ENCODE measurements around the gene LGALS7B.
"Not testable (repeated sequence)": the region's sequence is repeated elsewhere in the genome, so short reads cannot be mapped to it uniquely, and the experiment has no call there.

LGALS7B gene

DNA sequence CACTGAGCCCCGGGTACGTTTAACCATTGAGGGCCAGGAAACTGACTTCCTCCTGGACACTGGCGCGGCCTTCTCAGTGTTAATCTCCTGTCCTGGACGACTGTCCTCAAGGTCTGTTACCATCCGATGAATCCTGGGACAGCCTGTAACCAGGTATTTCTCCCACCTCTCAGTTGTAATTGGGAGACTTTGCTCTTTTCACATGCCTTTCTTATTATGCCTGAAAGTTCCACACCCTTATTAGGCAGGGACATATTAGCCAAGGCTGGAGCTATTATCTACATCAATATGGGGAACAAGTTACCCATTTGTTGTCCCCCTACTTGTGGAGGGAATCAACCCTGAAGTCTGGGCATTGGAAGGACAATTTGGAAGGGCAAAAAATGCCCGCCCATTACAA is 36.9 kb downstream of the LGALS7B start:
- DNase-seq, result not testable (repeated sequence)

DNA sequence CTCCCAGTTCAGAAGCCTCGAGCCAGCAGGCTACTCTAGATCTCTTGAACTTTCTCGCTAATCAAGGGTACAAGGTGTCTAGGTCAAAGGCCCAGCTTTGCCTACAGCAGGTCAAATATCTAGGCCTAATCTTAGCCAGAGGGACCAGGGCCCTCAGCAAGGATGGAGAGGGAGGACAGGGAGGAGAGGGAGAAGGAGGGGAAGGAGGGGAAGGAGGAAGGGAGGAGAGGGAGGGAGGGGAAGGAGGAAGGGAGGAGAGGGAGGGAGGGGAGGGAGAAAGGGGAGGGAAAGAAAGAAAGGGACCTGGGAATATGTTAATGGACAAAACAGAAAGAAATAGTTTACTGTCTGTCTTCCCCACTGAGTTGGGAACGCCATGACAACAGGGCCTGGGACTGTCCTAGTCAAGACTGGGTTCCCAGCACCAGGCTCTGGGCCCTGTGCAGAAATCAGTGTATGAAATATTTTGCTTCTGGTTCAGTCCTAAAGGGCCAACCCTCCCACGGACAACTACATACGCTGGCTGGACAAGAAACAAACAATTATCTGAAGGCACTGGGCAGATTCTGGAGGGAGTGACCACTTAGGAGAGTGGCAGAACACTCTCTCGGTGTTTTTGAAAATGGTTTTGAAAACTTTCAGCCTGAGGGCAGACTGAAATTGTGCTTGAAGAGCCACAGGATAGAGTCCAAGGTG is 38.0 kb downstream of the LGALS7B start:
- DNase-seq, result no peak

DNA sequence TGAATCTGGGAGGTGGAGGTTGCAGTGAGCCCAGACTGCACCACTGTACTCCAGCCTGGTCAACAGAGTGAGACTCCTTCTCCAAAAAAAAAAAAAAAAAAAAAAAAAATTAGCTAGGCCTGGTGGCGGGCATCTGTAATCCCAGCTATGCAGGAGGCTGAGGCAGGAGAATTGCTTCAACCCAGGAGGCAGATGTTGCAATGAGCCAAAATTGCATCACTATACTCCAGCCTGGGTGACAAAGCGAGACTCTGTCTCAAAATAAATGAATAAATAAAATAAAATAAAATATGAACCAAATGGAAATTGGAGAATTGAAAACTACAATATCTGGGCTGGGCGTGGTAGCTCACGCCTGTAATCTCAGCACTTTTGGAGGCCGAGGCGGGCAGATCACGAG is 40.2 kb downstream of the LGALS7B start:
- DNase-seq, result not testable (repeated sequence)

DNA sequence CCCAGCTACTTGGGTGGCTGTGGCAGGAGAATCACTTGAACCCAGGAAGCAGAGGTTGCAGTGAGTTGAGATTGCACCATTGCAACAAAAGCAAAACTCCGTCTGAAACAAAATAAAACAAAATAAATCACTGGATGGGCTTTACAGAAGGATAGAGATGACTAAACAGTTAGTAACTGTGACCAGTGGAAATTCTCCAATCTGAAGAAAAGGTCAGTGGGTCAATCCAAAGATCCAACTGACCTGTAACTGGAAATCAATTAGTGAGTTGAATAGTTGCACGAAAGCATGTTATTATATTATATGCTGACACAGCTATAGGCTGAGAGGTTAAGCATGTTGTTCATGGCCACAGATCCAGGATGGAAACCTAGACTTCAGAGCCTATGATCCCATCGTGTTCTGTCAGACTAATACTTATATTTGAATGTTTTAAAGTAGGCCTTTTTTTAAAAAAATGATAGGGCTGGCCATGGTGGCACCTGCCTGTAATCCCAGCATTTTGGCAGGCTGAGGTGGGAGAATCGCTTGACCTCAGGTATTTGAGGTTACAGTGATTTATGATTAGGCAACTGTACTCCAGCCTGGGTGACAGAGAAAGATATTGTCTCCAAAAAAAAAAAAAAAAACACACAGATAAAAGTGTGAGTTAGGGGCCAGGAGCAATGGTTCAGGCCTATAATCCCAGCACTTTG is 41.2 kb downstream of the LGALS7B start:
- no peak for DNase-seq

DNA sequence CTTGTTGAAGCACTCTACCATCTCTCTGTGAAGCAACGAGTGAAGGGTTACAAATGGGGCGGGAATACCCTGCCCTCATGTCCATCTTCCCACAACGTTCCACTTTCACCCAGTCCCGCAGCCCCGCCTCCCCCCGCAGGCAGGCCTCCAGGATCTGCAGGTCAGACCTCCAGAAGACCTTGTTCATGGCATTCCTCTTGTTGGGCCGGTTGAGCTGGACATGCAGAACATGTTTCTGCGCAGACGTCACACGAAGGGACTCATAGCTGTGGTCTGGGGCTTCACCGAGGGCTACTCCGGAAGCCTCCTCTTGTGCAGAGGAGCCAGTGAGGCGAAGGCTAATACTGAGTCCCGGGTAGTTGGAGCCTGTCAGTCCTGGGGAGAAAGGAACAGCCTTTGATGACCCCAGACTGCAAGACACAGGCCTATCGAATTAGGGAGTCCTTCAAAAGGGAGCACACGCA is 42.2 kb downstream of the LGALS7B start:
- no peak for DNase-seq

DNA sequence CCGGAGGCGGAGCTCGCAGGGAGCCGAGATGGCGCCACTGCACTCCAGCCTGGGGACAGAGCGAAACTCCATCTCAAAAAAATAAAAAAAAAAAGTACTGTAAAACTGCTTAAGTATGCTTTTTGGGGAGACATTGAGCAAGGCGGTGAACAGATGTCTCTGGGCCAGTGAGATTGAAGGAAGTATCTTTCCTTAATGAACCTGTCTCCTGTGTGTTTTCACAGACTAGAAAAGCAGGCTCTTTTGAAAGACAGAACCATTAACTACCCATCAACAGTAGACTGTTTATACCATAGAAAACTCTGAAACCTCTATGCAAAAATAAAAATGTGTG is 44.1 kb downstream of the LGALS7B start:
- no peak for DNase-seq

DNA sequence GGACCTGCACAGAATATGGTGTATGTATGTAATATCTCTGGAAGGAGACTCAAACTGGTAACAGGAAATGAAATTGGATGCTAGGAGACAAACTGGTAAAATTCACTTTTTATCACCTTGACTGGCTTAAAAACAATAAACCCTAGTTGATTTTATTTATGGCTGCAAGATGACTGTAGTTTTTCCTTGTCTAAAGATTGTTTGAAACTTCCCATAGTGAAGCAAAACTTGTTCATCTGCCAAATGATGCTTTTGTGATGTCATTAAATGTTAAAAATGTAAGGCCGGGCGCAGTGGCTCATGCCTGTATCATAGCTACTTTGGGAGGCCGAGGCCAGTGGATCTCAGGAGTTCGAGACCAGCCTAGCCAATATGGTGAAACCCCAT is 45.1 kb downstream of the LGALS7B start:
- DNase-seq, result no peak

DNA sequence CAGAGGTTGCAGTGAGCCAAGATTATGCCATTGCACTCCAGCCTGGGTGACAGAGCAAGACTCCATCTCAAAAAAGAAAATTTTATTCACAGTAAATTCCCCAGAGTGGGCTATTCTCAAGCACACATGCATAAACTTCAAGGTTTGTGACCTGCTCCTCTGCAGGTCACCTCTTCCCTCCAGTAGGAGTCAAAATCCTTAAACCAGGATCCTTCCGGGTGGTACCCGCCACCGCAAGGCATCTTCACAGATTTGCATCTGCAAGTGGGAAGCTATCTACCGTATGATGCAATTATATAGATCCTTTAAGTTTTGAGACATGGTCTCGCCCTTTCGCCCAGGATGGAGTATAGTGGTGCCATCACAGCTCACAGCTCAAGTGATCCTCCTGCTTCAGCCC is 45.6 kb downstream of the LGALS7B start:
- no peak for DNase-seq

DNA sequence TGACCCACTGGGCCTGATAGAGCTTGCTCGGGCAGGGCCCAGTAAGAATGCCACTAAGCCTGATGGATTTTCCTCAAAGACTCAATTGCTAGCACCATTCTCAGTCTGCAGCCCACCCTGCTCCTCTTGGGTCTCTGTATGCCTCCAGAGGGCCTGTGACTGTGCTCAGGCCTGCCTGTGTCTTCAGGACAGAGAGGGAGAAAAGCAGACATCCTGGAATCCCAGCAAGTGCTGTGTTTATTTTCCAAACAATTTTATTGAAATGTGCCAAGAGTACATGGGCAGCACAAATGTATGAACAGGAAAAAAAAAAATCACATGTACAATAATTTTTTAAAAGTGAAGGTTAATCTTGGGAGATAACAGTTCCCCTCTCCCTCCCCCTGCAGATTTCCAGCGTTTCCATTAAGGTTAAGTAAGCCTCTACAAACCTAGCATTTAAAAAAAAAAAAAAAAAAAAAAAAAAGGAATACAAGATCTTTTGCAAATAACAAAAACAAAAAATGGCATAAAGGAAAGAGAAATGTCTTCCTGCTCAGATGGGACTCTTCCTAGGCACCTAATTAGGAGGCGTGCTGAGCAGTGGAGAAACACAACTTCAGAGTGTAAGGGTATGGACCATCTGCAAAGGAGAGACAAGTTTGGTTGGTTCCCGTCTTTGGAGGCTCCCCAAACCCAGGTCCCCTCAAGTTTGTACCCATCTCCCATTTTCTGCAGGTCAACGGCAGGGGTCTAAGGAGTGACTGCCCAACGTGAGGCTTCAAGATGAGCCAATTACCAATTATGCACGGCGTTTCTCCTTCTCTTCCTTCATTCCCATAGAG is 47.4 kb downstream of the LGALS7B start:
- no peak for DNase-seq

DNA sequence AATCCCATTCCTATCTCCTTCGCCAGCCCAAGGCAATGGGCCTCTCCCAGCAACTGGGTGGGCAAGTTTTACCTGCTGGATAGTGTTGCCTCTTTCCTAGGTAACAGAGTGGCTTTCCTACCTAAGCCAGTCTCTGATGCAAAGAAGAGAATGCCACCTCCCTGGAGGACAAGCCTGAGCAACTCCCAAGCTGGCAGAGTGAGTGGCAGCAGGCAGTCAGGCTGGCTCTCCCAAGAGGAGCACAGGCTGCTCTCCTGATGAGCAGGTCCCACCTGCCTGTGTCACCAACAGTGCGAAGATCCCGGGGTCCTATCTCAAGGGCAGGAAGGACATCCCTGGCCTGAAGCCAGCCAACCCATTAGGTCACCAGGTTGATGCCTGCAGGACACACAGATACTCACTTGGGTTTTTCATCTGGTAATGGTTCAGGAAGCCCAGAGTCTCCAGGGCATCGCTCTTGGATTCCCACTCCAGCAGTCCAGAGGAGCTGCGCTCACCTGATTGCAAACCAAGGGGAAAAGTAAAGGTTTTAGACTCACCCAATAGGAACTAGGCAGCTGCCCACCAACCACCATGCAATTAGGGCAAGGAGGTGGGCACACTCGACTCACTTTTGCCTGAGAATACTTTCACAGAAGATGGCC is 48.1 kb downstream of the LGALS7B start:
- no peak for DNase-seq

DNA sequence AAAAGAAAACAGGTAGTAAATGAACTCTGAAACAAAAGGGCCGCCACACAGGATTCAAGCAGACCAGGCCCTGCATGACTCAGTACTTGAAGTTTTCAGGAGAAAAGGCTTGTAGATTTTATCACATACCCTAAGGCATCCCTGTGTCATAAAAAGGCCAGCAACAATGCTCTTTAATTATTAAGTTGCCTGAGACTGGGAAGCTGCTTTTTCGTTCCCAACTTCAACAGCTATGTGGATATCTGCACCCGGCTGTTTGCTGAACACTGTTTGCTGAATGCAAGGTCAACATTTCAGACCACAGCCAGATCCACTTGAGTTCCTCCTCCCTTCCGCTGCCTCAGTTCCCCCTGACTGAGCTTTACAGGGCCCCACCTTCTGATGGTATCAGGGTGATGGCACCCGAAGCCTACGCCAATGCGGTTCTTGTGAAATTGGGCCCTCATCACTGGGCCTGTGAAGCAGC is 48.7 kb downstream of the LGALS7B start:
- DNase-seq, result no peak

DNA sequence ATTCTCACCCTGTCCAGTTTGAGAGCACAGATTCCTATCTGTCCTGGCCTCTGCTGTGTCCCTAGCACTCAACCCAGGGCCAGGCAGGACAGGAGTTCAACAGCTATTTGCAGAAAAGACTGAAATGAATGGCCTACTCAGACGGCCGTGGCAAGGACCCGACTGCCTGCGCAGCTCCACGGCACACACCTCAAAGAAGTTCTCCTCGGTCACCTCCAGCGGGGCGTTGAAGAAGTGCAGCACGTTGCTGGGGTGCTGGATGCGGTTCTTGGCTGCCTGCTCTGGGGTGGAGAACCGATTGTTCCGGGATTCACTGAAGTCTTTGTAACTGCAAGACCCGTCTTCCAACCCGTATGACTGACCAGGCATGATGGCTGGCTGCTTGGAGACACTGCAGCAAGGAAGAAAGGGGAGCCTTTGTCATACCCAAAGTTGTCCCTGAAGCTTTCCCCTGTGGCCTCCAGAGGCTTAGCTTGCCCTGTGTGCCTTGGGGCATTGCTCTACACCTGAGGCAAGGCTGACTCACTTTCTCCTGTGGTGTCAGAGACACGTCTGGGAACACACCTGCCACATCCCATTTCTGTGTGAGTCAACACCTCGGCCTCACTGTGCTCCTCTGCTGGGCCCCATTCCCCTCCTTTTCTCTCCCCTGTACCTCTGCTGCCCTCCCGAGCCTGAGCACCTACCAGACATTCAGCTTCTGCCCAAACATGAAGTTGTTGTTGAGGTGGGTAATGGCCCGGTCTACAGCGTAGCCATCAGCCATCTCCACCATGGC is 49.4 kb downstream of the LGALS7B start:
- DNase-seq, result no peak

DNA sequence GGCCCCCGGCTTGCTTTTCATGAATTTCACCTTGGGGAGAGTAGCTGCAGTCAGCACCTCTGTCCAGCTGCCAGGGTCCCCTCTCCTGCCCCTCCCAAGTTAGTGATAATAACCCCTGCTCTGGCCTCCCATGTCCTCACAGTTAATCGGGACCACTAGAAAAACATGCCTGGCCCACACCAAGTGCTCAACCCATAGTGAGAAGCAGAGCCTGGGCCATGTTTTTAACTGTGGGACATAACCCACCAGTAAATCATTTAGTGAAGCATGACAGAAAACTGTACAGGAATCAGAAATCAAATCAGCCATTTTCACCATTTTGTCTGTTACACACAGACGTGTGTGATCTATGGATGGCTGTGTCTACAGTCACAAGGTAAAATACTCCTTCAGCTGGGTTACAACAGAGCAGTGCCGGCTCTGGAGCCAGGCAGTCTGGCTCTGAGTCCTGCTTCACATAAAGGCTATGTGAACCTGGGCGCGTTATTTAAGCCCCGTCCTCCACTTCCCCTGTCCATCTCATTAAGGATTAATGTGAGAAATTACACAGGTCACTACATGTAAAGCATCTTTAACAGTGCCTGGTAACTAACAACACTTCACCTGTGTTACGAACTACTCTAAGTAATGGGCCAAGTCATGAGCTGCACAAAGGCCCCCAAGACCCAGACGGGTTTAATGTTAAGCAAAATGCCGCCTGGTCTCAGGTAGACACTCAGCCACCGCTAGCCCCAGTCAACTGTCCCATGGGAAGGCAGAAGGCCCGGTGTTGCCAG is 50.2 kb downstream of the LGALS7B start:
- no peak for DNase-seq

DNA sequence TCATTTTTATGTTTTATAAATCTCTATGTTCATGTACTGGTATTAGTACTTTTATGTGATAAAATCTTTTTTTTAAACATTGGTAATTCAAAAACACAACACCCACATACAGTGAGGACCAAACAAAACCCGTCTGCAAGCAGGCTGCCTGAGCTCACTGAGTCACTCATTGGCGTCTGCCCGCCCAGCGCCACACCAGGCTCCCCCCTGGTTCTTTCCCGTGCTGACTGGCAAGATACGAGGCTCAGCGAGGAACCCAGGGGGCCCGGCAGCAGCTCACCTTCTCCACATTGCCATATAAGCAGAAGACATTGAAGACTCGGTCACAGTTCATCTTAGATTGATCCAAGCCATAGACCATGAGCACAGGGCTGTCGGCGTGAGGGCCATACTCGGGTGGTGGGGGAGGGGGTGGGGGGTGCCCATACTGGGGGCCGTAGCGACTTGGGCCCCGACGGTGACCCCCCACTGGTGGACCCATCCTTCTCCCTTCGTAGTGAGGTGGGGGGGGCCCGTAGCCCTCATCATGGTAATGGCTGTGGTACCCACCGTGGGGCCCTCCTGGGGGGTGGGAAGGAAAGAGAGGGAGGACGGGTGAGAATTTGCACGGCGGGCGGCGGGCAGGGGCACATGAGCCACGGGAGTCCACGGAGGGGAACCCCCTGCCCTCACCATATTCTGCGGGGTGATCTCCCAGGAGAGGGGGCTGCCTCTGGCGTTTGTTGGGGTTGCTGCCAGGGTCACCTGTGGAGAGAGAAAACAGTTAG is 51.0 kb downstream of the LGALS7B start:
- DNase-seq, result no peak

DNA sequence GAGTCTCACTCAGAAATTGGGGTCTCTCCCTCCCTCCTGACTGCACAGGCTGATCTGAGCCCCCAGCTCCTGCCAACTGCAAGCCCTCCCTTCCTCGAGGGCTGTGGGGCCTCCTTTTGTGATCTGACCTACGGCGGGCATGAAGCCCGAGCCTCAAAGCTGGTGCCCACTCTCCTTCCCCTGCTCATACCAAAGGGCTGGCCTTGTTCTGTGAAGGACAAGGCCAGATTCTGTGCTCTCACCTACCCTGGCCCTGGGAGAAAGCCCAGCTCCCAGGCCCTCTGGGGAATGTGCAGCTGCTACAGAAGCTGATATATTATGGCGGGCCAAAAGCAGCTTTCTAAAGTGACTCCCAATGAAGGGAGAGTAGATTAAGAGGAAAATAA is 51.6 kb downstream of the LGALS7B start:
- no peak for DNase-seq

Data from NCI-H2107 (cell line).